Left forelimb (tissue), 1 donor: ENCODE data around the gene ROCK2.
"Not testable (repeated sequence)": the region's sequence is repeated elsewhere in the genome, so short reads cannot be mapped to it uniquely, and the experiment has no call there.

Source experiments
- DNase-seq: peaks from one replicate; pipeline ENCODE4 v3.0.0-alpha.2; 2018; ENCODE audit warnings: low spot score

The ROCK2 gene

GRCh38 chr2:11264818-11265217 lies 79.6 kb downstream of the ROCK2 start:
- DNase-seq, result no peak

GRCh38 chr2:11264007-11264406 lies 80.4 kb downstream of the ROCK2 start:
- DNase-seq, result no peak

GRCh38 chr2:11263177-11263576 lies 81.3 kb downstream of the ROCK2 start:
- DNase-seq, result no peak

- DNase-seq, result not testable (repeated sequence)
Observed at GRCh38 chr2:11262438-11262837, 82.0 kb downstream of the ROCK2 start.

- not testable (repeated sequence) for DNase-seq
Observed at GRCh38 chr2:11261564-11261963, 82.9 kb downstream of the ROCK2 start.

- no peak for DNase-seq
Observed at GRCh38 chr2:11260979-11261378, 83.5 kb downstream of the ROCK2 start.

GRCh38 chr2:11257964-11258363 lies 86.5 kb downstream of the ROCK2 start:
- no peak for DNase-seq

- no peak for DNase-seq
Observed at GRCh38 chr2:11257078-11257477, 87.4 kb downstream of the ROCK2 start.

GRCh38 chr2:11256166-11256565 lies 88.3 kb downstream of the ROCK2 start:
- no peak for DNase-seq

GRCh38 chr2:11254100-11254536 lies 90.3 kb downstream of the ROCK2 start:
- DNase-seq, result no peak

GRCh38 chr2:11252458-11252857 lies 92.0 kb downstream of the ROCK2 start:
- DNase-seq, result not testable (repeated sequence)

- DNase-seq, result no peak
Observed at GRCh38 chr2:11250400-11251196, 93.8 kb downstream of the ROCK2 start.

- no peak for DNase-seq
Observed at GRCh38 chr2:11245322-11245721, 99.1 kb downstream of the ROCK2 start.

- DNase-seq, result no peak
Observed at GRCh38 chr2:11244091-11244826, 100.2 kb downstream of the ROCK2 start.

- DNase-seq, result no peak
Observed at GRCh38 chr2:11243512-11243911, 100.9 kb downstream of the ROCK2 start.

- DNase-seq, result no peak
Observed at GRCh38 chr2:11242542-11243174, 101.8 kb downstream of the ROCK2 start.

GRCh38 chr2:11241412-11242203 lies 102.8 kb downstream of the ROCK2 start:
- DNase-seq, result no peak

GRCh38 chr2:11239666-11240462 lies 104.6 kb downstream of the ROCK2 start:
- no peak for DNase-seq

- DNase-seq, result no peak
Observed at GRCh38 chr2:11239147-11239546, 105.3 kb downstream of the ROCK2 start.

- no peak for DNase-seq
Observed at GRCh38 chr2:11237122-11237521, 107.3 kb downstream of the ROCK2 start.

GRCh38 chr2:11236335-11236734 lies 108.1 kb downstream of the ROCK2 start:
- DNase-seq, result no peak
